Ovary (tissue), 9 donors: ENCODE data around the gene NTRK2. TPM values are rescaled to one million over a fixed set of nuclear protein-coding genes. Genes with fewer than 3 reads are reported as not detected.

Source experiments
- DNase-seq, 5 donors: peaks; one replicate each; pipeline ENCODE4 v3.0.0-alpha.2; 2019 to 2020
- H3K27ac ChIP-seq, 2 donors: fragments of 200-600 bp; one replicate each; pipeline versions ENCODE4 v1.5.1 to v1.8.0; 2019 to 2022
- H3K27me3 ChIP-seq: fragments of 200-600 bp; one replicate; pipeline ENCODE4 v1.8.0; 2022
- H3K36me3 ChIP-seq: fragments of 200-600 bp; sonication (generic); one replicate; pipeline ENCODE4 v1.5.1; 2019
- H3K4me1 ChIP-seq: one replicate; pipeline ENCODE4 v1.8.1; 2013; ENCODE audit warnings: mild to moderate bottlenecking, moderate library complexity; ENCODE audit not compliant: insufficient read depth
- H3K4me3 ChIP-seq: fragments of 200-600 bp; sonication (generic); one replicate; pipeline ENCODE4 v1.5.1; 2017
- H3K9me3 ChIP-seq, 2 donors: fragments of 200-600 bp in 1 of 2; sonication (generic) in 1 of 2; one replicate each; pipeline versions ENCODE4 v1.5.1 to v1.8.1; 2013 to 2019; ENCODE audit warnings: mild to moderate bottlenecking in 1 of 2, moderate library complexity in 1 of 2
- EP300 ChIP-seq: sonication (generic); formaldehyde crosslinking; IDR thresholded peaks from one replicate; pipeline ENCODE4 v1.6.1; 2017; ENCODE audit warnings: antibody characterized with exemption
- POLR2A ChIP-seq: fragments of 450-650 bp; IDR thresholded peaks from one replicate; pipeline ENCODE4 v1.6.1; 2017; ENCODE audit warnings: antibody characterized with exemption, mild to moderate bottlenecking, moderate library complexity
- WGBS, 3 donors: extraction: QIAGEN DNeasy Blood & Tissue Kit in 1 of 3; methylation state at CpG; one replicate each; pipeline versions ENCODE4 v1.1.5 to v1.1.7; 2013 to 2017; 5-methylcytosine and 5-hydroxymethylcytosine counted together
- intact Hi-C, 4 donors: fragments of 100-400 bp; cut with DNase I; formaldehyde crosslinking; loops; one replicate each; pipeline versions ENCODE4 v1.11.0 to v1.15.1; 2022 to 2023
- polyA plus RNA-seq, 2 donors: library from polyadenylated mRNA; stranded (reverse); fragments of 200-250 nt in 1 of 2; fragments of 350-450 nt in 1 of 2; fragmentation: Illumina TruSeq in 1 of 2; extraction: RNeasy Lipid Tissue Mini Kit (QIAGEN cat#74804) in 1 of 2; gene quantifications; one replicate each; pipeline ENCODE4 v1.2.3, GENCODE V29; 2013 to 2014
- total RNA-seq, 7 donors: library from RNA; depleted of rRNA in 2 of 7; stranded (reverse); fragments of >200 nt in 2 of 7; fragmentation: NEBNext Ultra II Directional in 3 of 7; extraction: Animal tissue kit (Norgen Biotek cat#: 25700) in 3 of 7; gene quantifications; one replicate each; pipeline versions ENCODE4 v1.1.0 to v1.2.4, GENCODE V29; 2016 to 2023
- TF ChIP-seq, protein P1 (sequence below), 3 donors: fragments of 450-650 bp in 2 of 3; fragments of 200-600 bp in 1 of 3; IDR thresholded peaks; one replicate each; pipeline versions ENCODE4 v1.5.1 to v1.8.0; 2016 to 2022; ENCODE audit warnings: antibody characterized with exemption in 3 of 3, mild to moderate bottlenecking in 1 of 3
- donor health status: DM: no; HTN: no; CAD: no; lungs with moderate emphysema.
- donor health status: DM: no; HTN: no; CAD: no.
- donor health status: Bipolar disorder and iron deficiency.
- donor health status: DM: yes; HTN: yes; CAD: no.
- donor health status: DM: no; HTN: no; CAD: no.
- donor health status: DM: yes; HTN: yes; CAD: no.

The NTRK2 gene
- total and polyA plus RNA-seq, 9 donors = 6.4 to 31.1 (median 10.8) TPM

DNA sequence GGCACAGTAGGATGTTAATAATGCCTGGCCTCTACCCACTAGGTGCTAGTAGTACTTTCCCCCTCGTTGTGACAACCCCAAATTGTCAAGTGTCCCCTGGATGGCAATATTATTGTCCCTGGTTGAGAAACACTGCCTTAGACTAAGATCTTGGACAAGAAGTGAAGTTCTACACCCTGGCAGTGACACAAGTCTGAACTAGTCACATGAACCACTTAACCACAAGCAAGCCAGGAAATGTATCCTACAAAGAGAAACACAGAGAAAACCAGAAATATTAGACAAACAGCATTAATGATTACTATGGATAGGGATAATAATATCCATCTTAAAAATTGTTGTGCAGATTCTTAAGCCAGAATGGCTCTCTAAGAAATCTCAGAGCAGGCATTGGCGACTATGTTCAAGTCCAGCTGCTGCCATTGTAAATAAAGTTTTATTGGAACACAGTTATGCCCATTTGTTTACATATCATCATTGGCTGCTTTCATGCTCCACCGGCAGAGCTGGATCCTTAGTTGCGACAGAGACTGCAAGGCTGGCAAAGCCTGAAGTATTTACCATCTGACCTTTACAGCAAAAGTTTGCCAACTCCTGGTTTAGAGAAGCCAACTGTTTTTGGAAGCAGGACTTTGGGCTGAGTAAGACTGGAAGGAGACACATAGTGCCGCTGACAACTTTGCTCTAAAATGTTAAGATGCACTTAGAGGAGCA, 80.8 kb downstream of the NTRK2 start:
- Histone ChIP-seq H3K9me3 (no peaks in the 10 kb centered on the region), H3K4me1 (peaks cover 2% of the 10 kb centered on the region), H3K27me3 (no peaks in the 10 kb centered on the region), H3K27ac (no peak overlapping the region), H3K4me3 (no peak overlapping the region), H3K36me3 (no peaks in the 10 kb centered on the region)
- 79 to 83% (median 82%) methylated on average over 5 of the region's 5 CpGs for WGBS, 3 donors
- intact Hi-C loops = no loop called here
- TF ChIP-seq EP300 (no peak), POLR2A (no peak)
- TF ChIP-seq, protein P1, sequence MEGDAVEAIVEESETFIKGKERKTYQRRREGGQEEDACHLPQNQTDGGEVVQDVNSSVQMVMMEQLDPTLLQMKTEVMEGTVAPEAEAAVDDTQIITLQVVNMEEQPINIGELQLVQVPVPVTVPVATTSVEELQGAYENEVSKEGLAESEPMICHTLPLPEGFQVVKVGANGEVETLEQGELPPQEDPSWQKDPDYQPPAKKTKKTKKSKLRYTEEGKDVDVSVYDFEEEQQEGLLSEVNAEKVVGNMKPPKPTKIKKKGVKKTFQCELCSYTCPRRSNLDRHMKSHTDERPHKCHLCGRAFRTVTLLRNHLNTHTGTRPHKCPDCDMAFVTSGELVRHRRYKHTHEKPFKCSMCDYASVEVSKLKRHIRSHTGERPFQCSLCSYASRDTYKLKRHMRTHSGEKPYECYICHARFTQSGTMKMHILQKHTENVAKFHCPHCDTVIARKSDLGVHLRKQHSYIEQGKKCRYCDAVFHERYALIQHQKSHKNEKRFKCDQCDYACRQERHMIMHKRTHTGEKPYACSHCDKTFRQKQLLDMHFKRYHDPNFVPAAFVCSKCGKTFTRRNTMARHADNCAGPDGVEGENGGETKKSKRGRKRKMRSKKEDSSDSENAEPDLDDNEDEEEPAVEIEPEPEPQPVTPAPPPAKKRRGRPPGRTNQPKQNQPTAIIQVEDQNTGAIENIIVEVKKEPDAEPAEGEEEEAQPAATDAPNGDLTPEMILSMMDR (IDR thresholded peaks at IDR 0.05) = no peak
- DNase-seq = no peak

DNA sequence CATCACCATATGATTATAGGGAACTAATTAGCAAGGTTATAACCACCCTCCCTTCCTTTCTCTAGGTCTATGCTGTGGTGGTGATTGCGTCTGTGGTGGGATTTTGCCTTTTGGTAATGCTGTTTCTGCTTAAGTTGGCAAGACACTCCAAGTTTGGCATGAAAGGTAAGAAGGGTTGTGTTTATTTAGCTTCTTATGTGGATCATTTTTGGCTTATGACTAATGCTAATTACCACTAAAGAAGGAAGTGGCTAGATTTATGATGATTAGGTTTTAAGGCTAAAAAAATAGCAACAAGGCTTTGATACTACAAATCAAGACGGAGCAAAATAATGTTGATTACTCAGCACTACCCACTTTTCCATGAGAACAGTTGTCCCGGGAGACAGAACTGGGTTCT, 82.4 kb downstream of the NTRK2 start:
- Histone ChIP-seq H3K4me1 (peaks cover 2% of the 10 kb centered on the region), H3K9me3 (no peaks in the 10 kb centered on the region), H3K36me3 (no peaks in the 10 kb centered on the region), H3K27ac (no peak overlapping the region), H3K4me3 (no peak overlapping the region), H3K27me3 (no peaks in the 10 kb centered on the region)
- no peak for DNase-seq
- intact Hi-C loops = no loop called here
- no peak for TF ChIP-seq POLR2A
- WGBS, 3 donors = 63 to 71% (median 68%) methylated on average over 3 of the region's 3 CpGs

DNA sequence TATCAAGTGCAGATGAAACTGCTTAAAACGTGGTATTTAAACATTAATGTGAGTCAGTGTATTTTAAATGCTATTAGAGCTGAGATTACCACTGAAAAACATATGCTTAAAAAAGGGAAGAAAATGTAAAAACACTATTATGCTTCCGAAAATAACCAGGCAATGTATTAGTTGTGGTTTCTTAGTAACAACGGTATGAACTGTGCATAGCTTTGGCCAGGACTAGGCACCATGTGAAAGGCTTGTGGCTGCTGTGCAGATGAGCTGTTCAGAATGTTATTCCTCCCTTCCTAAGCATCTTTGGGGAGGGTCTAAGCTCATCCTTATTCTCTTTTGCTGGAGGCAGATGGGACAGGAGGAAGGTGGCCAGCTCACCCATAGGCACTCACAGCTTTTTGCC, 84.9 kb downstream of the NTRK2 start:
- H3K4me1 ChIP-seq = peaks cover 2% of the 10 kb centered on the region
- WGBS, 3 donors = 41 to 59% (median 42%) methylated on average over 3 of the region's 3 CpGs
- H3K9me3 ChIP-seq = no peaks in the 10 kb centered on the region
- no peaks in the 10 kb centered on the region for H3K27me3 ChIP-seq
- H3K36me3 ChIP-seq = no peaks in the 10 kb centered on the region
- H3K27ac ChIP-seq = no peak overlapping the region
- DNase-seq = no peak
- no peak overlapping the region for H3K4me3 ChIP-seq
- TF ChIP-seq, protein P1 (IDR thresholded peaks at IDR 0.05) = no peak
- TF ChIP-seq EP300 (no peak), POLR2A (no peak)
- intact Hi-C loops = no loop called here

DNA sequence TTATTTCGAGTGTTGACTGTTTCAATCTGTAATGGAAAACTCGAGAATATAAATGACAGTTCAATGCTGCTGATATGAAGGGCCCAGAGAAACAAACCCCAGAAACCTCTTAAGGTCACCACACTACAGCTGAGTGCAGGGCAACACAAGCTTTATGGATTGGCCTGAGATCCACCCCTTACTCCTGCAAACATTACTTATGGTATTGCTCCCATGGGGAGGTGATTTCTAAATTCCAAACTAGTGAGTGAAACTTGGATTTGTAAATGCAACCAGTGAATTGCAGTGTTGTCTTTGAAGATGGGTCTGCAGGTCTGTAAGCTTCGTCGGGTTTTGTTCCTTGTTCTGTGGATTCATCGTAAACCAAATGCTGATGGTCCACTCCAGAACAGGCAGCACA, 85.4 kb downstream of the NTRK2 start:
- H3K27ac ChIP-seq = no peak overlapping the region
- no peaks in the 10 kb centered on the region for H3K36me3 ChIP-seq
- H3K4me1 ChIP-seq = peaks cover 2% of the 10 kb centered on the region
- no peak for DNase-seq
- 89 to 90% (median 89%) methylated on average over 5 of the region's 5 CpGs for WGBS, 3 donors
- H3K27me3 ChIP-seq = no peaks in the 10 kb centered on the region
- H3K9me3 ChIP-seq = no peaks in the 10 kb centered on the region
- H3K4me3 ChIP-seq = no peak overlapping the region
- TF ChIP-seq, protein P1 (IDR thresholded peaks at IDR 0.05) = no peak
- TF ChIP-seq EP300 (no peak), POLR2A (no peak)
- intact Hi-C loops = no loop called here

DNA sequence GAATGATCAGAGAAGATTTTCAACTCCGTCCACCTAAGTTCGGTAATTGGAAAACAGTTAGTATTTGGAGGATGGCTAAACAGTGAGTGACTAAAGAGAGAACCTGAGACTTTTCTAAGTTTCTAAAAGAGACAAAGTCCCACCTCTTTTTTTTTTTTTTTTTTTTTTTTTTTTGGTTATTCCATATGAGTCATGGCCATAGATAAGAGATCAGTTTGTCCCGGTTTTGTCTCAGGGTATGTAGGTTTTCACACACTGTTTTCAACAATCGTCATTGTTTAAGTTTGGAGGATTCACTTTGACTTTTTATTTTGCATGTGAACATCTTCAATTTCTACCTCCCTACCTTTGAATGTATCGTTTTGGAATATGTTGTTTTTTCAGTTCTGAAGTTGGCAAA, 85.9 kb downstream of the NTRK2 start:
- Histone ChIP-seq H3K36me3 (no peaks in the 10 kb centered on the region), H3K9me3 (no peaks in the 10 kb centered on the region), H3K27me3 (no peaks in the 10 kb centered on the region), H3K4me3 (no peak overlapping the region), H3K4me1 (peaks cover 2% of the 10 kb centered on the region), H3K27ac (no peak overlapping the region)
- TF ChIP-seq, protein P1 (IDR thresholded peaks at IDR 0.05) = no peak
- no peak for TF ChIP-seq EP300
- TF ChIP-seq POLR2A = no peak
- DNase-seq = no peak
- 83 to 89% (median 87%) methylated on average over 5 of the region's 5 CpGs for WGBS, 3 donors
- intact Hi-C loops = no loop called here
